Measurements from ENCODE around the gene FMO1. TPM values are rescaled to one million over a fixed set of nuclear protein-coding genes. Genes with fewer than 3 reads are reported as not detected.
"Not testable (repeated sequence)": the region's sequence is repeated elsewhere in the genome, so short reads cannot be mapped to it uniquely, and the experiment has no call there.

Gene FMO1
- total RNA-seq, 1 experiment from 2014 or later = not detected

- intact Hi-C loops (cut with micrococcal nuclease) = no loop called here
- no peak for TF ChIP-seq CTCF (IDR thresholded peaks at IDR 0.05; ENCODE audit: unreplicated experiment)
- Mint-ChIP-seq H3K27ac (ENCODE audit: low read depth, unreplicated experiment) (no peak overlapping the region), H3K4me3 (ENCODE audit: unreplicated experiment) (no peak overlapping the region), H3K9me3 (ENCODE audit: unreplicated experiment) (no peaks in the 10 kb centered on the region), H3K4me1 (ENCODE audit: insufficient read depth, unreplicated experiment) (peaks cover 8% of the 10 kb centered on the region), H3K36me3 (ENCODE audit: insufficient read depth, unreplicated experiment) (no peaks in the 10 kb centered on the region), H3K27me3 (ENCODE audit: insufficient read depth, unreplicated experiment) (no peaks in the 10 kb centered on the region)
- ChIA-PET CTCF (interaction anchor here (1.0 to 5.9 kb wide), 2 partner anchors 23 to 64 kb away, joined by 3 to 43 read pairs; partner anchors contain the start of gene FMO4), POLR2A (no interaction called here)
- no peak for DNase-seq (ENCODE audit: unreplicated experiment)
- no TSS peak for BruUV-seq (replicated peaks)
Observed at GRCh38 chr1:171290621-171291020, 42.3 kb downstream of the FMO1 start.

GRCh38 chr1:171292799-171293198 lies 44.5 kb downstream of the FMO1 start:
- Mint-ChIP-seq H3K27me3 (ENCODE audit: insufficient read depth, unreplicated experiment) (no peaks in the 10 kb centered on the region), H3K36me3 (ENCODE audit: insufficient read depth, unreplicated experiment) (no peaks in the 10 kb centered on the region), H3K4me3 (ENCODE audit: unreplicated experiment) (no peak overlapping the region), H3K9me3 (ENCODE audit: unreplicated experiment) (no peaks in the 10 kb centered on the region), H3K4me1 (ENCODE audit: insufficient read depth, unreplicated experiment) (no peaks in the 10 kb centered on the region), H3K27ac (ENCODE audit: low read depth, unreplicated experiment) (no peak overlapping the region)
- POLR2A ChIA-PET = no interaction called here
- BruUV-seq (replicated peaks) = no TSS peak
- CTCF ChIA-PET = interaction anchor here (0.6 to 5.9 kb wide), 4 partner anchors 11 to 1487 kb away, joined by 3 to 43 read pairs (median 6); partner anchors contain the start of gene FMO4
- intact Hi-C loops (cut with micrococcal nuclease) = no loop called here
- DNase-seq (ENCODE audit: unreplicated experiment) = no peak
- no peak for TF ChIP-seq CTCF (IDR thresholded peaks at IDR 0.05; ENCODE audit: unreplicated experiment)

GRCh38 chr1:171295383-171295782 lies 47.1 kb downstream of the FMO1 start:
- BruUV-seq (replicated peaks); H3K4me3 Mint-ChIP-seq (ENCODE audit: unreplicated experiment); H3K4me1 Mint-ChIP-seq (ENCODE audit: insufficient read depth, unreplicated experiment); intact Hi-C loops (cut with micrococcal nuclease); H3K9me3 Mint-ChIP-seq (ENCODE audit: unreplicated experiment); H3K36me3 Mint-ChIP-seq (ENCODE audit: insufficient read depth, unreplicated experiment); DNase-seq (ENCODE audit: unreplicated experiment); H3K27me3 Mint-ChIP-seq (ENCODE audit: insufficient read depth, unreplicated experiment); H3K27ac Mint-ChIP-seq (ENCODE audit: low read depth, unreplicated experiment): not testable (repeated sequence)
- CTCF ChIA-PET = interaction anchor here (0.6 to 5.9 kb wide), 8 partner anchors 9 to 1829 kb away, joined by 3 to 43 read pairs (median 3); partner anchors contain the start of gene FMO4
- POLR2A ChIA-PET = interaction anchor here (0.9 kb wide), 1 partner anchor 18 kb away, joined by 3 read pairs; the partner anchor contains the start of gene FMO4

- H3K9me3 Mint-ChIP-seq (ENCODE audit: unreplicated experiment) = no peaks in the 10 kb centered on the region
- intact Hi-C loops (cut with micrococcal nuclease) = no loop called here
- POLR2A ChIA-PET = interaction anchor here (0.9 kb wide), 1 partner anchor 18 kb away, joined by 3 read pairs; the partner anchor contains the start of gene FMO4
- no peaks in the 10 kb centered on the region for H3K4me1 Mint-ChIP-seq (ENCODE audit: insufficient read depth, unreplicated experiment)
- no peaks in the 10 kb centered on the region for H3K36me3 Mint-ChIP-seq (ENCODE audit: insufficient read depth, unreplicated experiment)
- CTCF ChIA-PET = interaction anchor here (0.6 to 5.9 kb wide), 8 partner anchors 8 to 329 kb away, joined by 3 to 43 read pairs (median 3); partner anchors contain the start of gene FMO4
- BruUV-seq (replicated peaks) = no TSS peak
- no peak for TF ChIP-seq CTCF (IDR thresholded peaks at IDR 0.05; ENCODE audit: unreplicated experiment)
- H3K27ac Mint-ChIP-seq (ENCODE audit: low read depth, unreplicated experiment) = no peak overlapping the region
- no peaks in the 10 kb centered on the region for H3K27me3 Mint-ChIP-seq (ENCODE audit: insufficient read depth, unreplicated experiment)
- DNase-seq (ENCODE audit: unreplicated experiment) = no peak
- no peak overlapping the region for H3K4me3 Mint-ChIP-seq (ENCODE audit: unreplicated experiment)
Observed at GRCh38 chr1:171295821-171296220, 47.5 kb downstream of the FMO1 start.

Data from MCF 10A (cell line).